GM20000 (cell line): ENCODE measurements around the gene HAPLN3.

Source experiments
- DNase-seq: peaks from one replicate; pipeline ENCODE4 v3.0.0; 2012; ENCODE audit warnings: low spot score
- CTCF ChIP-seq: IDR thresholded peaks from 2 replicates; pipeline ENCODE4 v1.5.1; 2012; ENCODE audit warnings: mild to moderate bottlenecking, control low read depth; ENCODE audit errors: extremely low read depth, missing control alignments

HAPLN3 gene

GRCh38 chr15:88852476-88852875 lies 42.9 kb downstream of the HAPLN3 start:
- TF ChIP-seq CTCF = no peak
- DNase-seq = no peak

GRCh38 chr15:88849376-88850072 lies 45.8 kb downstream of the HAPLN3 start:
- no peak for DNase-seq
- TF ChIP-seq CTCF = no peak

DNA sequence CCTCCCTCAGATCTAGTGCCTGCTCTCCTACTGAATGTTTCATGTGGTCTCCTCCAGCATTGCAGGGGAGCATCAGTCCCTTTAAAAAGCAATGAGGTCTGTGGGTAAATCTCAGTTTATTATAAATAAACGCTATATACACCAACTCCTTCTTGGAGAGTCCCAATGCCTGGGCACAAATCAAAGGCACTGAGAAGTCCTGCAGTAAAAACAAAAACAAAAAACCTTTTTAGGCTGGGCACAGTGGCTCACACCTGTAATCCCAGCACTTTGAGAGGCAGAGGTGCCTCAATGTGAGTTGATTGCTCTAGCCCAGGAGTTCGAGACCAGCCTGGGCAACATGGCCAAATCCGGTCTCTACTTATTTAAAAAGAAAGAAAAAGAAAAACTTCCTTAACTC lies 47.1 kb downstream of the HAPLN3 start:
- DNase-seq = no peak
- no peak for TF ChIP-seq CTCF

DNA sequence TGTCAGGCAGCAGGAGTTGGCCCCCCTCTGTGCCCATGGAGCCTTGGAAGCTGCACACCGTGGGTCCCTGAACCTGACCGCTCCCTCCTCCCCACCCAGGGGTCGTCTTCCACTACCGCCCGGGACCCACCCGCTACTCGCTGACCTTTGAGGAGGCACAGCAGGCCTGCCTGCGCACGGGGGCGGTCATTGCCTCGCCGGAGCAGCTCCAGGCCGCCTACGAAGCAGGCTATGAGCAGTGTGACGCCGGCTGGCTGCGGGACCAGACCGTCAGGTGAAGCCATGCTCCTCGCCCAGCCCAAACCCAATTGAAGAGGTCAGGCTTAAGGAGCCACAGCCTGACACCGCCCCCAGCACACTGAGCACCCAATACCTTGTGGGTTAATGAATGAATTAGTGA lies 48.2 kb downstream of the HAPLN3 start:
- no peak for DNase-seq
- no peak for TF ChIP-seq CTCF

- TF ChIP-seq CTCF = no peak
- no peak for DNase-seq
These were observed 49.7 kb downstream of the HAPLN3 start for GRCh38 chr15:88845616-88846015.

GRCh38 chr15:88844749-88845386 lies 50.5 kb downstream of the HAPLN3 start:
- peak; percentile 44 for DNase-seq
- TF ChIP-seq CTCF = no peak

DNA sequence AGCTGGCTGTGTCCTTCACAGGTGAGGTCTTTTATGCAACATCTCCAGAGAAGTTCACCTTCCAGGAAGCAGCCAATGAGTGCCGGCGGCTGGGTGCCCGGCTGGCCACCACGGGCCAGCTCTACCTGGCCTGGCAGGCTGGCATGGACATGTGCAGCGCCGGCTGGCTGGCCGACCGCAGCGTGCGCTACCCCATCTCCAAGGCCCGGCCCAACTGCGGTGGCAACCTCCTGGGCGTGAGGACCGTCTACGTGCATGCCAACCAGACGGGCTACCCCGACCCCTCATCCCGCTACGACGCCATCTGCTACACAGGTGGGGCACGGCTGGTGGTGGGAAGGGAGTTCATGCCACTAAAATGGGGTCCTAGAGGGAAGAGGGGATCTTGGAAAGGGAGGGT lies 52.0 kb downstream of the HAPLN3 start:
- no peak for TF ChIP-seq CTCF
- DNase-seq = no peak
